HS-27A (cell line): Measurements from ENCODE around the gene MAGEB10.
"Not testable (repeated sequence)": the region's sequence is repeated elsewhere in the genome, so short reads cannot be mapped to it uniquely, and the experiment has no call there.

Experiments
- DNase-seq: peaks from one replicate; pipeline ENCODE4 v3.0.0-alpha.2; 2012; ENCODE audit warnings: low read depth, missing footprints

Gene MAGEB10, protein sequence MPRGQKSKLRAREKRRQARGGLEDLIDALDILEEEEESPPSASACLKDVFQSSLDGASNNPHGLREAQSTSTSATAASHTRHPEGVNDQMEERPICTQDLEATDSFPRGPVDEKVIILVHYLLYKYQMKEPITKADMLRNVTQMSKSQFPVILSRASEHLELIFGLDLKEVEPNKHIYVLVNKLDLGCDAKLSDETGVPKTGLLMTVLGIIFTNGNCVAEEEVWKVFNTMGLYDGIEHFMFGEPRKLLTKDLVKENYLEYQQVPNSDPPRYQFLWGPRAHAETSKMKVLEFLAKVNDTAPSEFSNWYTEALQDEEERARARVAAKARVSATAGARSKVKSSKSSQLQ

DNA sequence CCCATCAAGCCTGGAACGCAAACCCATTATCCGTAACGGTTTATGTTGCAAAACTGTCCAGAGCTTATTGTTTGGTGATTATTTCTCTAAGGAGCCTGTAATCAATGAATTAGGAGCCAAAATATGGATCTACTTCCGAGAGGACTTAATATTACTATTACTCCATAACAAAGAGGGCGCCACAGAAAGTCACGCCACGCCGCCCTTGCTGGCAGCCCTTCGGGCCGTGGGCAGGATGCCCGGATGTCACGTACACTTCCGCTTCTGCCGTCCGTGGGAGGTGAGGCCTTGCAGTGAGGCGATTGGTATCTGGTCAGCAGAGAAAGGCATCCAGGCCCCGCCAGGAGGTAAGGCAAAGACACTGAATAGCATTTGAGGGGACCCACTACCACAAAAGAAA is at the start of gene MAGEB10:
TSS of gene MAGEB10 (plus strand) at position 301 of the 400 bp plus-strand sequence. CDS start 13,317 bp downstream, outside the sequence.
- DNase-seq = no peak

DNA sequence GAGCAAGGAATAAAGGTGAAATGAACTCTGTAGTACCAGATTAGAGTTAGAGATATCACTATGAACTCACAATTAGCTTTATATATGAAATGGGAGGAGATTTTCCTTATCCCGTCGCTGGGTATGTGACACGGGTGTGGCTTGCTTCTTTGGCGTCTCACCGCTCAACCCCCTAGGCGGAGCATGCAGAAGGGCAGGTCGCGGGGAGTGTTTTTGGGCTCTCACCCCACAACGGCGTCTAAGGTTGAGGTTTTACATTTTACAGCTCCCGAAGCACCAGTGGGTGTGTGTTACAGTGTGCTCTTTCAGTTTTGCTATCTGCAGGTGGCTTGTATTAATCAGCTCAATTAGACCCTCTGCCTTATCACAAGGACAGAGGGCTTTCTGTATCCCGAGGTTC is 42.1 kb upstream of the MAGEB10 start:
- DNase-seq = no peak

DNA sequence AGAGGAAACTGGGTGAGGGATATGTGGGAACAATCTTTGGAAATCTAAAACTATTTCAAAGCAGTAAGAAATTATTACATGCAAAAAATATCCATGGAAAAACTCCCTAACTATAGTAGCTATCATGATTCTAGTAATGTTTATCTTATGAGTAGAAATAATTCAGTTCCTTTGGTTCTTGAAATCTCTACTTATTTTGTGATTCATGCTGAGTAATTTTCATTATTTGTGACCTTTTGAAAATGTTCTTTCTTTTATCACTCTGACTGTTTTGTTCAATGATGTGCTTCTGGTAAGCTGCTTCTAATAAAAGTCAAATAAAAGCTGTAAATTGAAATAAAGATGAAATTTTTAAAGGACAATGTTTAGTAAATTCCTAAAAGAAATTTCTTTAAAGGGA is 40.4 kb upstream of the MAGEB10 start:
- DNase-seq = no peak

DNA sequence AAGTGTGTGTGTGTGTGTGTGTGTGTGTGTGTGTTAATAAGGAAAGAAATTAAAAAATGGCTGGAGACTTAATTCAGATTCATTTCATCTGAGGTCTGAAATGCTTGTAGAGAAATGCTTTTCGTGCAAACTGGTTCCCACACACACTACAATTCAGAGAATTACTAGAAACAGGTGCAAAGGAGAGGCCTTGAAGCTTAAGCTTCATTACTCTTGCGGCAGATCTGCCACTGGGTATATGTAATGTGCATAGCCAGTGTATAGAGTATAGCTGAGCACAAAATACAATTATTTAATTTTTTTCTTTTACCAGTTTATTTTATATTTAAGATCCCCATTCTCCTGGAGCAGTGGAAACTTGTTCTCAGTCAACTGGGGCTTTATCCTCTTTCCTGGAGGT is 31.8 kb upstream of the MAGEB10 start:
- no peak for DNase-seq

DNA sequence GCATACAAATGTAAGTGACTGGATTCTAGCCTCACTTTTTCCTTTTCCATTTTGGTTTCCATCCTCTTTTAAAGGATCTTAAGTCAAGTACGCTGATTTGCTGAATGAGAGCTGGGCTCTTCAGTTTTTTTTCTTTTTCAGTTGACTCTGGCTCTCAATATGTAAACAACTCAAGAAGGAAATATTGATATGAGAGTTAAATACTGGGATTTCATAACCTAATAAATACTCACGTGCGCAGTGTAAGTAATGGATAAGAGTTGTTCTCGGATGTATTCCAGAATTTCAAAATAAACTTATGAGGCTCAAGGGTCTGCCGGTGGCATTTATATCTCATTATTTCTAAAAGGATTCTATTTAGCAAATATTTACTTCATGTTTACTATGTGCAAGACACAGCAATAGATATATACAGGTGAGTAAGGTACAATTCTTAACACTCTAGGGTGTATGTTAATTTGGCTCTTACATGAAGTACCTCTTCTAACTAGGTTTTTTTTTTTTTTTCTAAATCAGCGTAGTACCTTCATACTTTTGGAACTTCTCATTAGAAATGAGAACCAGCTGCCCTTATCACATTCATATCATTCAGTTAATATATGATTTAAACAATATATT is 11.0 kb upstream of the MAGEB10 start:
- DNase-seq = no peak

DNA sequence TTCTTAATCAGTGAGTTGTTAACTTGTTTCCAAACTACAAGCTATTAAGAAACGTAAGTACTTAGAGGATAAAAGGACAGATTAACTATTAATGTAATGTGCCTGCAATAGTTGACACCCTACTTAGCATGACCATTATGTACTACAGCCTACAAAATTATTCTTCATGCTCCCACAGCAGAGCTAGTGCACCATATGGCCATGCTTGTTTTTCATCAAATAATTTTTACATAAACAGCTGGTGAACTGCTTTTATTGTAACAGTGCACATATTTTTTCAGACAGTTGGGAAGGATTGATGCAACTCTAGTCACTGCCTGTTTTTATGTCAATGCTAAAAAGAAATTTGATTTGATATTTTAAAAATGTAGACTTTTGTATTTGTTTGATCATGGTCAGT is 10.2 kb upstream of the MAGEB10 start:
- DNase-seq = no peak

DNA sequence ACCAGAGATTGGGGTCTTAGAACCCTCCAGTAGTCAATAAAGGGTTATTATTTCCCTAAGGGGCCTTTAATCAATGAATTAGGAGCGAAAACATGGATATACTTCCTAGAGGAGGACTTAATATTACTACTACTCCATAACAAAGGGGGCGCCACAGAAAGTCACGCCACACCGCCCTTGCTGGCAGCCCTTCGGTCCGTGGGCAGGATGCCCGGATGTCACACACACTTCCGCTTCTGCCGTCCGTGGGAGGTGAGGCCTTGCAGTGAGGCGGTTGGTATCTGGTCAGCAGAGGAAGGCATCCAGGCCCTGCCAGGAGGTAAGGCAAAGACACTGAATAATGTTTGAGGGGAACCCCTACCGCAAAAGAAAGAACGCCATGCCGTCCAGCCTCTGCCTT is 436 bp downstream of the MAGEB10 start:
- DNase-seq = no peak

DNA sequence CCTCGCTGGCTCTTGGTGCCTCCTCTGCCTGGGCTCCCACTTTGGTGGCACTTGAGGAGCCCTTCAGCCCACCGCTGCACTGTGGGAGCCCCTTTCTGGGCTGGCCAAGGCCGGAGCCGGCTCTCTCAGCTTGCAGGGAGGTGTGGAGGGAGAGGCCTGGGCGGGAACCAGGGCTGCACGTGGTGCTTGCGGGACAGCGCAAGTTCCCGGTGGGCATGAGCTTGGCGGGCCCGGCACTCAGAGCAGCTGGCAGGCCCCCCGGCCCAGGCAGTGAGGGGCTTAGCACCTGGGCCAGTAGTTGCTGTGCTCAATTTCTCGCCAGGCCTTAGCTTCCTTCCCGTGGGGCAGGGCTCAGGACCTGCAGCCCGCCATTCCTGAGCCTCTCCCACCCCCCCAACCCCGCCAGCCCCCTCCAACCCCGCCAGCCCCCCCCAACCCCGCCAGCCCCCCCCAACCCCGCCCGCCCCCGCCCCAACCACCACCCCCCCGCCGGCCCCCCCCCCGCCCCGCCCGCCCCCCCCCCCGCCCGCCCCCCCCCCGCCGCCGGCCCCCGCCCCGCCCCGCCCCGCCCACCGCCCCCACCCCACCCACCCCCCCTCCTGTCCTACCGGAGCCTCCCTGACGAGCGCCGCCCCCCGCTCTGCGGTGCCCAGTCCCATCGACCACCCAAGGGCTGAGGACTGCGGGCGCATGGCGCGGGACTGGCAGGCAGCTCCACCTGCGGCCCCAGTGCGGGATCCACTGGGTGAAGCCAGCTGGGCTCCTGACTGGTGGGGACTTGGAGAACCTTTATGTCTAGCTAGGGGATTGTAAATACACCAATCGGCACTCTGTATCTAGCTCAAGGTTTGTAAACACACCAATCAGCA is 1.4 kb downstream of the MAGEB10 start:
- not testable (repeated sequence) for DNase-seq

DNA sequence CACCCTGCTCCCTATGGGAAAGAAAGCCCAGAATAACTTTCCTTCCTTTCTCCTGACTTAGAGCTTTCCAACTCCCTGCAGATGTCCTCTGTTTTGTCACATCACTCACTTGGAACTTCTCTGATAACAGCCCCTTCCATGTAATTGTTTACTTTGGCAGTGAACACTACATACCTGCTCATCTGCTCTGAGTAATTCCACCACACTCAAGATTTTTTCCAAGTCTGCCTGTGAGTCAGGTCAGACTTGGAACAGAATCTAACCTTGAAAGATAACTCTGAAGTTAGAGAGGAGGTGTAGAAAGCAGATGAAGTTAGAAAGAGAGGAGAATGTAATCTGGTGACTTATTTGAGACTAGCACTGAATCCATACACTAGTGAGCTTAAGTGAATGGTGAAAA is 7.4 kb downstream of the MAGEB10 start:
- DNase-seq = no peak

DNA sequence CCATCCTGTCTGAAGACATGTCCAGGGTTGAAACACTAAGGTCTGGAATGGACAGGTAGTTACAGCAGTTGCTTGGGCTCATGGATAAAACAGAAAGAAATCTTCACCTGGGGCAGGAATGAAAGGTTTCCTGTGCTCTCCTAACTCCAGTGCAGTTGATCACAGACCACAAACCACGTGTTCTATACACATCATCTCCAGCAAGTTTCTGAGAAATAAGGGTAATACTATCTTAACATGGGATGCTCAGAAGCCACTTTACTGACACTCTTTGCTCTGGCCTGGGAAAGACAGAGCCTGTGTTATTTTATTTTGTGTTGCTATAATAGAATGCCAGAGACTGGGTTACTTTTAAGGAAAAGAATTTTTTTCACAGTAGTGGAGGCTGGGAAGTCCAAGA is 16.0 kb downstream of the MAGEB10 start:
- no peak for DNase-seq

DNA sequence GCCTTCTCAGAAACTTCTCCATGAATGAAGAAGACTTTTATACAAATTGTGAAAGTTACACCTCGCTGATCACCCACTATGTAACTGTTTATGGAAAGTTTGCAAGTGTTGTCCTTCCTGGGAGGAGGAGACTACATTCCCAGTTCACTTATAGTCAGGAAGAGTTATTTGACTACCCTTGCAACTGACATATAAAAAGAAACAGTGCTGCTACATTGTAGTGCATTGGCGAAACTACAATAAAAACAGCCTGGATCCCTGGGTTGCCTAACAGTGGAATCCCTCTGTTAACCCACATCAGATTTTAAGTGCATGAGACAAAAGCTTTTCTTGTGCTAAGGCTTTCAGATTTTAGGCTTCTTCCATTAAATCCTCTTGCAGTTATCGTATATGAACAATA is 30.4 kb downstream of the MAGEB10 start:
- no peak for DNase-seq

DNA sequence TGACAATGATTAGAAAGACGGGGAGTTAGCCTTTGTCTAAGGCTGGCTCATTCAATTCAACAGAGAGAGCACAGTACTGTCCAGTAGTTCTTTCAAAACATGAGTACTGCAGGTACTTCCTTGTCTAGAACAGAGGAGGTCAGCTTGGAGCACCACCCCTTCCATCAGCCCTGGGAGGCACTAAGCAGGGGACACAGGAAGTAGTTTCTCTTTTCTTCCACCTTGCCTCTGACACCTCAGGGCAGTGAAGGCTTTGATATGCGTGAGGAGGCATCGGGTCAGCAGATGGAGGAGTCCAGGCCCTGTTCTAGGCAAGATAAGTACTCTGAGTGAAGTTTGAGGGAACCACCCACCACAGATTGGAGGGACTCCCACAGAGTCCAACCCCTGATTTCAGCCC is 33.1 kb downstream of the MAGEB10 start:
- no peak for DNase-seq

DNA sequence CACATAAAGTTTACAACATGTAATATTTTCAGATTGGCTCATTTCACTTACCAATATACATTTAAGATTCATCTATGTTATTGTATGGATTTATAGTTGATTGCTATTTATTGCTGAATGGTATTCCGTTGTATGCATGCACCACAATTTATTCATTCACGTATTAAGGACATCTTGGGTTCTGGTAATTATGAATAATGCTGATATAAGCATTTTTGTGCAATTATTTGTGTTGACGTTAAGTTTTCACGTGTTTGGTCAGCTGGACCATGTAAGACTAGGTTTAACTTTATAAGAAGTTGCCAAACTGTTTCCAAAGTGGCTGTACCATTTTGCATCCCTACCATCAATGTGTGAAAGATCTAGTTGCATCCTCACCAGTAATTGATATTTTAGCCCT is 35.1 kb downstream of the MAGEB10 start:
- no peak for DNase-seq

DNA sequence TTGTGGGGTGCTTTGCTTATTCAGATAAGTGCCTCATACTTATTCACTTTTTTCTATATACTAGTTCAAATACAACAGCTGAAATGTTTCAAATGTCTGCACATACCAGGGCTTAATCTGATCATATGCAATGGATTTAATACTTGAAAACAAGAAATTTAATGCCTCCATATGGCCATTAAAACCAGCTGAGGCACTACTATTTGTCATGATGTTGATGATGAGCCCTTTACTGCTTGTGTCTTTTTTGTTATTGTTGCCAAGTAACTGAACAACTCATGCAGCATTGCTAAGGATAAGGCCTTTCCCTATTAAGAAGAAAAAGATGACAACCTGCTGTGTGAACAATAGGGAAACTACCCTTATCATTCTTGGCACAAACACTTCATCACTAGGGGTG is 52.5 kb downstream of the MAGEB10 start:
- DNase-seq = no peak

DNA sequence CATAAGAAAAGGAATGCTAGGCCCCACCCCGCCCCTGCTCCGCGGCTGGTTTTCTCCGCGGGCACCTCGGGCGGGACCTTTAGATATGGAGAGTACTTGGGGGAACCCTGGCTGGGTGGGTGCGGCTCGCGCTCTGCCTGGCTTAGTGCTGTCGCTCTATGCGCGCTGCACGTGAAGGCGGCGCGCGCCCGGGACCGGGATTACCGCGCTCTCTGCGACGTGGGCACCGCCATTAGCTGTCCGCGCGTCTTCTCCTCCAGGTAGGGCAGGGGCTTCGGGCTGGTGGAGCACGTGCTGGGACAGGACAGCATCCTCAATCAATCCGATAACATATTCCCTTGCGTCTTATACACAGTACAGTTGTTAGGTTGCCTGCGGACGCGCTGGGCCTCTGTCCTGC is 56.0 kb downstream of the MAGEB10 start:
- no peak for DNase-seq
